Breast epithelium (tissue), 4 donors: ENCODE results near the gene FRS2. TPM values are rescaled to one million over a fixed set of nuclear protein-coding genes. Genes with fewer than 3 reads are reported as not detected.

ENCODE experiments used
- DNase-seq, 2 donors: peaks; one replicate each; pipeline ENCODE4 v3.0.0-alpha.2; 2019; ENCODE audit warnings: low spot score in 2 of 2
- H3K27ac ChIP-seq, 2 donors: fragments of 200-600 bp; sonication (generic) in 1 of 2; one replicate each; pipeline ENCODE4 v1.5.1; 2016 to 2019; ENCODE audit warnings: mild to moderate bottlenecking in 1 of 2
- H3K27me3 ChIP-seq, 2 donors: fragments of 200-600 bp; sonication (generic) in 1 of 2; one replicate each; pipeline versions ENCODE4 v1.5.1 to v1.6.0; 2017 to 2019; ENCODE audit warnings: control low read depth in 1 of 2, mild to moderate bottlenecking in 1 of 2
- H3K36me3 ChIP-seq: fragments of 200-600 bp; one replicate; pipeline ENCODE4 v1.5.1; 2019
- H3K4me1 ChIP-seq, 2 donors: fragments of 200-600 bp; sonication (generic); one replicate each; pipeline ENCODE4 v1.5.1; 2016 to 2019; ENCODE audit warnings: control low read depth in 1 of 2
- H3K4me3 ChIP-seq, 3 donors: fragments of 200-600 bp; sonication (generic); 1 replicate in 2 of 3; 2 replicates in 1 of 3; pipeline ENCODE4 v1.5.1; 2016 to 2019; ENCODE audit warnings: mild to moderate bottlenecking in 3 of 3, moderate library complexity in 2 of 3
- H3K9me3 ChIP-seq, 2 donors: fragments of 200-600 bp; sonication (generic) in 1 of 2; one replicate each; pipeline ENCODE4 v1.5.1; 2016 to 2019; ENCODE audit warnings: control low read depth in 1 of 2
- CTCF ChIP-seq, 3 donors: fragments of 450-650 bp; IDR thresholded peaks; one replicate each; pipeline ENCODE4 v1.5.1; 2016 to 2017; ENCODE audit warnings: antibody characterized with exemption in 3 of 3, mild to moderate bottlenecking in 3 of 3, moderate library complexity in 3 of 3
- POLR2A ChIP-seq: fragments of 450-650 bp; IDR thresholded peaks from one replicate; pipeline ENCODE4 v1.6.1; 2016; ENCODE audit warnings: antibody characterized with exemption, mild to moderate bottlenecking, moderate library complexity
- POLR2AphosphoS5 ChIP-seq, 3 donors: sonication (generic); formaldehyde crosslinking; IDR thresholded peaks; one replicate each; pipeline ENCODE4 v1.6.1; 2017; ENCODE audit warnings: antibody characterized with exemption in 3 of 3
- intact Hi-C: fragments of 100-400 bp; cut with DNase I; formaldehyde crosslinking; loops from one replicate; pipeline ENCODE4 v1.15.1; 2023; ENCODE audit warnings: low total_unique reads
- total RNA-seq, 3 donors: library from RNA; depleted of rRNA; stranded (reverse); fragments of >200 nt; gene quantifications; one replicate each; pipeline ENCODE4 v1.1.0, GENCODE V29; 2016

Gene FRS2
- total RNA-seq, 3 donors from 2014 or later, result 54.9 to 125 (median 72.4) TPM

GRCh38 chr12:69500631-69501030 lies 30.4 kb downstream of the FRS2 start:
- no peaks in the 10 kb centered on the region for H3K9me3 ChIP-seq
- H3K4me1 ChIP-seq, result peaks cover 0 to 3% of the 10 kb centered on the region in 2 donors
- no peaks in the 10 kb centered on the region for H3K27me3 ChIP-seq
- no peak for DNase-seq
- TF ChIP-seq CTCF (IDR thresholded peaks at IDR 0.05), result no peak
- no peak for TF ChIP-seq POLR2AphosphoS5 (IDR thresholded peaks at IDR 0.05)
- no peak for TF ChIP-seq POLR2A
- intact Hi-C loops, result no loop called here
- no peak overlapping the region for H3K27ac ChIP-seq
- H3K36me3 ChIP-seq, result no peaks in the 10 kb centered on the region
- no peak overlapping the region for H3K4me3 ChIP-seq

GRCh38 chr12:69501154-69501895 lies 31.1 kb downstream of the FRS2 start:
- no peak for TF ChIP-seq POLR2AphosphoS5 (IDR thresholded peaks at IDR 0.05)
- no peaks in the 10 kb centered on the region for H3K9me3 ChIP-seq
- H3K36me3 ChIP-seq, result no peaks in the 10 kb centered on the region
- no peak for DNase-seq
- no peak overlapping the region for H3K27ac ChIP-seq
- H3K4me1 ChIP-seq, result peaks cover 0 to 3% of the 10 kb centered on the region in 2 donors
- H3K27me3 ChIP-seq, result no peaks in the 10 kb centered on the region
- no peak overlapping the region for H3K4me3 ChIP-seq
- intact Hi-C loops, result no loop called here

- no peak for TF ChIP-seq POLR2AphosphoS5 (IDR thresholded peaks at IDR 0.05)
- TF ChIP-seq POLR2A, result no peak
- no peak for TF ChIP-seq CTCF (IDR thresholded peaks at IDR 0.05)
- DNase-seq, result no peak
- no peak overlapping the region for H3K4me3 ChIP-seq
- intact Hi-C loops, result no loop called here
- peaks cover 0 to 3% of the 10 kb centered on the region in 2 donors for H3K4me1 ChIP-seq
- no peaks in the 10 kb centered on the region for H3K27me3 ChIP-seq
- no peak overlapping the region for H3K27ac ChIP-seq
- no peaks in the 10 kb centered on the region for H3K36me3 ChIP-seq
- no peaks in the 10 kb centered on the region for H3K9me3 ChIP-seq
Observed at GRCh38 chr12:69502345-69503081, 32.3 kb downstream of the FRS2 start.

- no peak for DNase-seq
- TF ChIP-seq CTCF (IDR thresholded peaks at IDR 0.05) (no peak), POLR2AphosphoS5 (IDR thresholded peaks at IDR 0.05) (no peak), POLR2A (no peak)
- Histone ChIP-seq H3K9me3 (no peaks in the 10 kb centered on the region), H3K4me3 (no peak overlapping the region), H3K27me3 (no peaks in the 10 kb centered on the region), H3K4me1 (no peaks in the 10 kb centered on the region), H3K36me3 (no peaks in the 10 kb centered on the region), H3K27ac (no peak overlapping the region)
- intact Hi-C loops, result no loop called here
Observed at GRCh38 chr12:69508091-69508490, 37.9 kb downstream of the FRS2 start.

- Histone ChIP-seq H3K36me3 (no peaks in the 10 kb centered on the region), H3K4me3 (no peak overlapping the region), H3K9me3 (no peaks in the 10 kb centered on the region), H3K27ac (no peak overlapping the region), H3K27me3 (no peaks in the 10 kb centered on the region), H3K4me1 (no peaks in the 10 kb centered on the region)
- intact Hi-C loops, result no loop called here
- no peak for DNase-seq
- no peak for TF ChIP-seq CTCF (IDR thresholded peaks at IDR 0.05)
- TF ChIP-seq POLR2A, result no peak
- no peak for TF ChIP-seq POLR2AphosphoS5 (IDR thresholded peaks at IDR 0.05)
Observed at GRCh38 chr12:69508621-69509020, 38.4 kb downstream of the FRS2 start.
